ENCODE measurements around the gene ASCC1. TPM values are rescaled to one million over a fixed set of nuclear protein-coding genes. Genes with fewer than 3 reads are reported as not detected.

The ASCC1 gene
- total RNA-seq, 1 experiment from 2014 or later: 51.3 TPM

GRCh38 chr10:72068126-72068765, 147.8 kb downstream of the ASCC1 start:
- no TSS peak for BruUV-seq (replicated peaks)
- peaks cover 17% of the 10 kb centered on the region for H3K4me1 Mint-ChIP-seq (ENCODE audit: low read depth, unreplicated experiment)
- CTCF ChIA-PET: interaction anchor here (0.8 to 1.0 kb wide), 2 partner anchors 262 to 278 kb away, joined by 3 read pairs; no protein-coding TSS in a partner anchor
- peaks cover 4% of the 10 kb centered on the region for H3K36me3 Mint-ChIP-seq (ENCODE audit: insufficient read depth, unreplicated experiment)
- no peaks in the 10 kb centered on the region for H3K27me3 Mint-ChIP-seq (ENCODE audit: unreplicated experiment)
- intact Hi-C loops (cut with micrococcal nuclease; ENCODE audit: unreplicated experiment): no loop called here
- H3K4me3 Mint-ChIP-seq (ENCODE audit: low read depth, unreplicated experiment): no peak overlapping the region
- DNase-seq: no peak
- no peak for TF ChIP-seq CTCF (IDR thresholded peaks at IDR 0.05; ENCODE audit: unreplicated experiment)
- no peak overlapping the region for H3K27ac Mint-ChIP-seq (ENCODE audit: unreplicated experiment)
- no peaks in the 10 kb centered on the region for H3K9me3 Mint-ChIP-seq (ENCODE audit: low read depth, unreplicated experiment)

GRCh38 chr10:72067463-72068125, 148.5 kb downstream of the ASCC1 start:
- no peak overlapping the region for H3K4me3 Mint-ChIP-seq (ENCODE audit: low read depth, unreplicated experiment)
- no peaks in the 10 kb centered on the region for H3K9me3 Mint-ChIP-seq (ENCODE audit: low read depth, unreplicated experiment)
- intact Hi-C loops (cut with micrococcal nuclease; ENCODE audit: unreplicated experiment): no loop called here
- no peak for DNase-seq
- CTCF ChIA-PET: interaction anchor here (0.8 to 1.0 kb wide), 2 partner anchors 263 to 279 kb away, joined by 3 read pairs; no protein-coding TSS in a partner anchor
- no peak for TF ChIP-seq CTCF (IDR thresholded peaks at IDR 0.05; ENCODE audit: unreplicated experiment)
- no peak overlapping the region for H3K27ac Mint-ChIP-seq (ENCODE audit: unreplicated experiment)
- BruUV-seq (replicated peaks): no TSS peak
- H3K27me3 Mint-ChIP-seq (ENCODE audit: unreplicated experiment): no peaks in the 10 kb centered on the region
- H3K4me1 Mint-ChIP-seq (ENCODE audit: low read depth, unreplicated experiment): peaks cover 20% of the 10 kb centered on the region
- peaks cover 4% of the 10 kb centered on the region for H3K36me3 Mint-ChIP-seq (ENCODE audit: insufficient read depth, unreplicated experiment)

- Mint-ChIP-seq H3K4me3 (ENCODE audit: low read depth, unreplicated experiment) (no peak overlapping the region), H3K36me3 (ENCODE audit: insufficient read depth, unreplicated experiment) (peaks cover 8% of the 10 kb centered on the region), H3K27me3 (ENCODE audit: unreplicated experiment) (no peaks in the 10 kb centered on the region), H3K4me1 (ENCODE audit: low read depth, unreplicated experiment) (peaks cover 20% of the 10 kb centered on the region), H3K27ac (ENCODE audit: unreplicated experiment) (no peak overlapping the region), H3K9me3 (ENCODE audit: low read depth, unreplicated experiment) (no peaks in the 10 kb centered on the region)
- CTCF ChIA-PET: interaction anchor here (0.7 kb wide), 1 partner anchor 23 kb away, joined by 4 read pairs; no protein-coding TSS in a partner anchor
- no peak for TF ChIP-seq CTCF (IDR thresholded peaks at IDR 0.05; ENCODE audit: unreplicated experiment)
- intact Hi-C loops (cut with micrococcal nuclease; ENCODE audit: unreplicated experiment): no loop called here
- BruUV-seq (replicated peaks): no TSS peak
- DNase-seq: no peak
Measured at GRCh38 chr10:72066318-72067284, 149.5 kb downstream of the ASCC1 start.

- no peaks in the 10 kb centered on the region for H3K27me3 Mint-ChIP-seq (ENCODE audit: unreplicated experiment)
- TF ChIP-seq CTCF (IDR thresholded peaks at IDR 0.05; ENCODE audit: unreplicated experiment): no peak
- no peaks in the 10 kb centered on the region for H3K9me3 Mint-ChIP-seq (ENCODE audit: low read depth, unreplicated experiment)
- peaks cover 20% of the 10 kb centered on the region for H3K4me1 Mint-ChIP-seq (ENCODE audit: low read depth, unreplicated experiment)
- no peak overlapping the region for H3K27ac Mint-ChIP-seq (ENCODE audit: unreplicated experiment)
- DNase-seq: no peak
- BruUV-seq (replicated peaks): no TSS peak
- intact Hi-C loops (cut with micrococcal nuclease; ENCODE audit: unreplicated experiment): no loop called here
- CTCF ChIA-PET: interaction anchor here (0.7 kb wide), 1 partner anchor 24 kb away, joined by 4 read pairs; no protein-coding TSS in a partner anchor
- H3K4me3 Mint-ChIP-seq (ENCODE audit: low read depth, unreplicated experiment): no peak overlapping the region
- H3K36me3 Mint-ChIP-seq (ENCODE audit: insufficient read depth, unreplicated experiment): peaks cover 16% of the 10 kb centered on the region
Measured at GRCh38 chr10:72065439-72066025, 150.5 kb downstream of the ASCC1 start.
